ENCODE measurements around the gene MERTK. TPM values are rescaled to one million over a fixed set of nuclear protein-coding genes. Genes with fewer than 3 reads are reported as not detected.

Gene MERTK
- total and polyA plus RNA-seq, 2 of the 13 experiments (the other 11 are each of a cell fraction or from before 2014, with no cell fraction given) = 37.3 to 44.7 TPM

GRCh38 chr2:112054847-112055729 is 156.7 kb downstream of the MERTK start, which contains the start of gene TMEM87B (continued):
- TF ChIP-seq ZNF30 (CRISPR knock-in tag; IDR thresholded peaks at IDR 0.05) (no peak), CCDC6 (CRISPR knock-in tag; IDR thresholded peaks at IDR 0.05) (peak; percentile 19; the same call in 1 of the 2 replicates), PATZ1 (CRISPR knock-in tag; IDR thresholded peaks at IDR 0.05) (peak; percentile 6; the same call in 1 of the 2 replicates), SRSF9 (IDR thresholded peaks at IDR 0.05; ENCODE audit: borderline replicate concordance, insufficient read depth, low read depth, low read length, poor library complexity, severe bottlenecking) (no peak), ZNF564 (CRISPR knock-in tag; IDR thresholded peaks at IDR 0.05) (peak; percentile 81), NBN (conservative IDR thresholded peaks at IDR 0.05) (no peak), JDP2 (CRISPR knock-in tag; IDR thresholded peaks at IDR 0.05; ENCODE audit: borderline replicate concordance) (peak; percentile 59; the same call in 1 of the 2 replicates), ZBTB33 (CRISPR knock-in tag; IDR thresholded peaks at IDR 0.05) (no peak), KDM5A (IDR thresholded peaks at IDR 0.05; ENCODE audit: borderline replicate concordance, low read length) (no peak; the same call in 1 of the 2 replicates), TCF7L2 (IDR thresholded peaks at IDR 0.05; ENCODE audit: low read depth, low read length) (no peak), ZNF136 (CRISPR knock-in tag; IDR thresholded peaks at IDR 0.05; ENCODE audit: low read depth) (no peak), KDM1A (CRISPR knock-in tag; IDR thresholded peaks at IDR 0.05) (no peak), ERF (CRISPR knock-in tag; IDR thresholded peaks at IDR 0.05) (peak; percentile 12), ZKSCAN5 (CRISPR knock-in tag; IDR thresholded peaks at IDR 0.05) (no peak; the same call in 1 of the 2 replicates), ATF7 (IDR thresholded peaks at IDR 0.05) (no peak), ATF7 (CRISPR knock-in tag; IDR thresholded peaks at IDR 0.05) (peak; percentile 56; the same call in 1 of the 2 replicates), MZF1 (CRISPR knock-in tag; IDR thresholded peaks at IDR 0.05; ENCODE audit: borderline replicate concordance) (no peak), HES4 (CRISPR knock-in tag; IDR thresholded peaks at IDR 0.05; ENCODE audit: borderline replicate concordance) (peak; percentile 94), ZMAT3 (CRISPR knock-in tag; conservative IDR thresholded peaks at IDR 0.05) (peak; percentile 95; the same call in 1 of the 2 replicates), REXO4 (CRISPR knock-in tag; IDR thresholded peaks at IDR 0.05; ENCODE audit: borderline replicate concordance) (no peak), ZNF883 (CRISPR knock-in tag; IDR thresholded peaks at IDR 0.05; ENCODE audit: not compliant biosample characterization) (peak; percentile 85), CENPX (CRISPR knock-in tag; IDR thresholded peaks at IDR 0.05) (no peak), ZNF589 (CRISPR knock-in tag; conservative IDR thresholded peaks at IDR 0.05) (peak; percentile 69), ZNF20 (CRISPR knock-in tag; IDR thresholded peaks at IDR 0.05) (no peak), ZNF337 (CRISPR knock-in tag; IDR thresholded peaks at IDR 0.05; ENCODE audit: borderline replicate concordance, low read depth) (peak; percentile 74; the same call in 1 of the 2 replicates), TERF1 (CRISPR knock-in tag; IDR thresholded peaks at IDR 0.05) (no peak)
